Stimulated activated naive B cell treated with anti-CD40 and anti-IgM and Interleukin-4, amounts not matched to agents 10 μg/mL and 1 μg/mL and 100 μg/mL, for 72 hours (primary cell): ENCODE data around the gene TNS3.

Experiments
- ATAC-seq, 2 donors: fragments of 150-1000 bp; cut with Tn5 transposase; replicated peaks; 2 replicates each; pipeline ENCODE4 v1.10.0; 2021; ENCODE audit warnings: moderate library complexity in 1 of 2
- DNase-seq: peaks from one replicate; pipeline ENCODE4 v3.0.0; 2021
- H3K27ac Mint-ChIP-seq: one replicate; pipeline ENCODE4 v1.8.0; 2022; ENCODE audit warnings: mild to moderate bottlenecking, mixed read lengths
- H3K27me3 Mint-ChIP-seq, 2 donors: one replicate each; pipeline ENCODE4 v1.8.0; 2022; ENCODE audit warnings: mixed read lengths in 2 of 2
- H3K36me3 Mint-ChIP-seq, 2 donors: one replicate each; pipeline ENCODE4 v1.8.0; 2022; ENCODE audit warnings: mixed read lengths in 2 of 2, mild to moderate bottlenecking in 1 of 2
- H3K4me1 Mint-ChIP-seq, 2 donors: one replicate each; pipeline ENCODE4 v1.8.0; 2022; ENCODE audit warnings: mixed read lengths in 2 of 2, mild to moderate bottlenecking in 1 of 2
- H3K4me3 Mint-ChIP-seq, 2 donors: one replicate each; pipeline ENCODE4 v1.8.0; 2022; ENCODE audit warnings: mild to moderate bottlenecking in 2 of 2, mixed read lengths in 2 of 2, moderate library complexity in 1 of 2
- H3K9me3 Mint-ChIP-seq, 2 donors: one replicate each; pipeline ENCODE4 v1.8.0; 2022; ENCODE audit warnings: mixed read lengths in 2 of 2, mild to moderate bottlenecking in 1 of 2

TNS3 gene

DNA sequence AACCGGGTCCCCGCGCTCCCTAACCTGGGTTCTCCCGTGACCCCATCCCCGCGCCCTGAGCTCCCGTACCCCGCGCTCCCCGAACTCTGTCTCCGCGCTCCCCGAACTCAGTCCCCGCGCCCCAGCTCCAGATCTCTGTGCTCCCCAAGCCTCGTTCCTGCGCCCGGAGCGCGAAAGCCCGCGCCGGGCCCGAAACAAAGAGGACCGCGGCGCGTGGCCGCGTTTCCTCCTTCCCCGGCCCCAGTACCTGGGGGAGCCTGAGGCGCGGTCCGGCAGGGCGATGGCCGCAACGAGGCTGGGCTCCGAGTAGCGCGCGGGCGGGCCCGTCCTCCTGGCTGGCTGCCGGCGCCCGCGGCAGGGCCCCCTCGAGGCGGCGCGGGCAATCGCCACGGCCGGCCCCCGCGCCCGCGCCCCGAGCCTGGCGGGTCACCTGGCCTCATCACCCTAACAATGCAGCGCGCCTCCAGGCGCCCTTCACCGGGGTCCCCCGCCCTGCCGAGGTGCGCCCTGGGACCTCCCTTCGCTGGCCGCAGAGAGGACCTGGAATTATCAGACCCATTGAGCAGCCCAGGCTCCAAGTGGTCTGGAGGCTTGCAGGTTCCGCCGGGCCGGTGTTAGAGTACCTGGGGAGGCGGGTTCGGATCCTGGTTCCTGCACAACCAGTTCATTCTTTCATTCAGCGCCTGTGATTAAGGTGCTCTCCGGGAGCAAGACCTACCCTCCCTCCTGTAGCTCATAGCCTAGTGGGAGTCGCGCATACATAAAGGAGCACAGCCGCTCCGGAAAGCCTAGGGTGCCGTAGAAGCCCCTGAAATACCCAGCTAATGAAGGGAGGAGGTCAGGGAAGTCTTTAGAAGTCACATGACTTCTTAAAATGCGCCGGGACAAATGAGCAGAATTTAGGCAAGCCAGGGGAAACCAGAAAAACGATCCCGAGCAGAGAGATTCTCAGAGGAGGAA, at the start of gene TNS3:
TNS3 (minus strand) TSS at position 308 of the 960 bp plus-strand sequence. CDS start 142,475 bp downstream, outside the sequence.
- H3K4me3 Mint-ChIP-seq = peak within 1 kb of the TSS; percentile 94 to 99
- peak within 1 kb of the TSS; percentile 91 for H3K27ac Mint-ChIP-seq
- H3K9me3 Mint-ChIP-seq = peaks cover 3 to 5% of the 10 kb centered on the region in 2 donors
- H3K27me3 Mint-ChIP-seq = peaks cover 17 to 18% of the 10 kb centered on the region in 2 donors
- peaks cover 2 to 3% of the 10 kb centered on the region in 2 donors for H3K36me3 Mint-ChIP-seq
- ATAC-seq (peak; percentile 69 to 76), DNase-seq (peak; percentile 27)
- H3K4me1 Mint-ChIP-seq = peaks cover 39 to 64% of the 10 kb centered on the region in 2 donors

DNA sequence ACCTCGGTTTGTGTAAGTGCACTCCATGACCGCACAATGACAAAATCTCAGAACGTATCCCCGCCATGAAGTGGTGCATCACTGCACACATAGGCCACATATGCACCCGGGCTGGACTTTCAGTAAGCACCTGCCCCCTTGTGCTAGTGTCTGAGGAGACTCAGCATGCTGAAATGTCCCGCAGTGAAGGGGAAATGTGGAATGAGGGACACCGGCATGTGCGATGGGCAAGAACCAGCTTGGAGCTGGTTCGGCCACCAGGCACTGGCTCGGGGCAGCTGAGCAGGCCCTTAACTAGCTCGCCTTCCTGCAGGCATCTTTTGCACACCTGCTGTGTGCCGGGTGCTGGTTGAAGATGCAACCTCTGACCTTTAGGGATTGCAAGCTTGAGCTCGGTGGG, 49.8 kb upstream of the TNS3 start:
- ATAC-seq (no peak), DNase-seq (no peak)
- Mint-ChIP-seq H3K4me3 (no peak overlapping the region), H3K4me1 (peaks cover 30 to 69% of the 10 kb centered on the region in 2 donors), H3K36me3 (no peaks in the 10 kb centered on the region), H3K9me3 (peaks cover 0 to 1% of the 10 kb centered on the region in 2 donors), H3K27me3 (peaks cover 9 to 10% of the 10 kb centered on the region in 2 donors), H3K27ac (no peak overlapping the region)

- H3K36me3 Mint-ChIP-seq = no peaks in the 10 kb centered on the region
Measured at GRCh38 chr7:47627580-47628283, 45.8 kb upstream of the TNS3 start.

GRCh38 chr7:47625861-47626715, 44.2 kb upstream of the TNS3 start:
- no peaks in the 10 kb centered on the region for H3K36me3 Mint-ChIP-seq
- H3K9me3 Mint-ChIP-seq = no peaks in the 10 kb centered on the region

More at GRCh38 chr7:47627580-47628283, 45.8 kb upstream of the TNS3 start:
- DNase-seq (peak; percentile 21), ATAC-seq (peak; percentile 78 to 83)
- Mint-ChIP-seq H3K9me3 (no peaks in the 10 kb centered on the region), H3K4me3 (peak overlapping the region in 1 of 2 donors; percentile 31), H3K27ac (peak overlapping the region; percentile 20), H3K4me1 (peaks cover 51 to 78% of the 10 kb centered on the region in 2 donors), H3K27me3 (peaks cover 0 to 1% of the 10 kb centered on the region in 2 donors)

DNA sequence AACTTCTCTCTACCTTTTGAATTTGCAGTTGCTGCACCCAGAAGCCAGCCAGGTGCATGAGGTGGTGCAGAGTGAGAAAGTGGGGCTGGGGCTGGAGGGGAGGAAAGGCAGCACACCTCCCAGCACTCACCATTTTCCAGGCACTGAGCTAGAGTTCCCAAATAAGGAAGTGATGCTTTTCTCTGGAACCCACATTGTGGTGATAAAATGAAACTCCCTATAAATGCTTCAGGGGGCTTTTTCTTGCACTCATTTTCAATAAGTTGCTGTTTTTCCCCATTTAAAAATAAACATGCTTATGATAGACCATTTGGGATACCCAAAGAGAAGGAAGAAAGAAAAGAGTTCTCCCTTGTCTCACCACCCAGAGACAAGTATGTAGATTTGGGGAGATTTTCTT, 42.8 kb upstream of the TNS3 start:
- Mint-ChIP-seq H3K27me3 (peaks cover 0 to 8% of the 10 kb centered on the region in 2 donors), H3K4me3 (no peak overlapping the region), H3K4me1 (peaks cover 63 to 90% of the 10 kb centered on the region in 2 donors), H3K27ac (peak overlapping the region; percentile 31), H3K36me3 (no peaks in the 10 kb centered on the region), H3K9me3 (no peaks in the 10 kb centered on the region)
- DNase-seq (no peak), ATAC-seq (peak; percentile 41 to 56)

More at GRCh38 chr7:47625861-47626715, 44.2 kb upstream of the TNS3 start:
- Mint-ChIP-seq H3K27ac (no peak overlapping the region), H3K4me3 (no peak overlapping the region), H3K27me3 (peaks cover 0 to 8% of the 10 kb centered on the region in 2 donors), H3K4me1 (peaks cover 61 to 81% of the 10 kb centered on the region in 2 donors)
- ATAC-seq (no peak), DNase-seq (no peak)

GRCh38 chr7:47622946-47623640, 41.2 kb upstream of the TNS3 start:
- no peaks in the 10 kb centered on the region for H3K9me3 Mint-ChIP-seq
- H3K36me3 Mint-ChIP-seq = no peaks in the 10 kb centered on the region
- peaks cover 0 to 8% of the 10 kb centered on the region in 2 donors for H3K27me3 Mint-ChIP-seq
- H3K4me3 Mint-ChIP-seq = no peak overlapping the region
- ATAC-seq = no peak
- no peak for DNase-seq
- peak overlapping the region; percentile 38 for H3K27ac Mint-ChIP-seq
- peaks cover 57 to 77% of the 10 kb centered on the region in 2 donors for H3K4me1 Mint-ChIP-seq

- Mint-ChIP-seq H3K36me3 (no peaks in the 10 kb centered on the region), H3K27me3 (peaks cover 0 to 8% of the 10 kb centered on the region in 2 donors), H3K4me1 (peaks cover 53 to 72% of the 10 kb centered on the region in 2 donors), H3K9me3 (no peaks in the 10 kb centered on the region), H3K27ac (peak overlapping the region; percentile 75), H3K4me3 (no peak overlapping the region)
- no peak for ATAC-seq
- DNase-seq = no peak
Measured at GRCh38 chr7:47622586-47622945, 40.7 kb upstream of the TNS3 start.

DNA sequence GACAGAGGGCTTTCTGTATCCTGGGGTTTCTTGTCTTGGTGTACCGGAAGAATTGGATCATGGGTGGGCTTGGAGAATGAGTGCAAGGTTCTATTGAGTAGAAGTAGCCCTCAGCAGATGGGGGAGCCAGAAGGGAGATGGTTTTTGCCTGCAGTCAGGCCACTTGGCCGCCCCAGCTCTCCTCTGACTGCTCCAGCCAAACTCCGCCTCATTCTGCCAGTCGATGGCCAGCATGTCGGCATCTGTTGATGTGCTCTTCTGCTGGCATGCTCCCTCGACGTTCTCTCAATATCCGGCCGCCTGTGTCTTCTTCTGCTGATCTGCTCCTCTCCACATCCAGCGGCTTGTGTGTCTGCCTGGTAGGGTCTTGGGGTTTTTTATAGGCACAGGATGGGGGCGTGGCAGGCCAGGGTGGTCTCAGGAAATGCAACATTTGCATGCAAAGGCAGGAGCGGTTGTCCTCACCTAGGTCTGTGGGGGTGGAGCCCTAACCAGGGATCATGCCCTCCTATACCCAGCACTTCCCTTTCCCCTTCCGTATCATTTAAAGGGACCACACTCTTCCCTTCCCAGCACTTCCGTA, 40.2 kb upstream of the TNS3 start:
- no peak for ATAC-seq
- Mint-ChIP-seq H3K4me1 (peaks cover 48 to 67% of the 10 kb centered on the region in 2 donors), H3K27me3 (peaks cover 0 to 8% of the 10 kb centered on the region in 2 donors), H3K4me3 (peak overlapping the region in 1 of 2 donors; percentile 33), H3K27ac (peak overlapping the region; percentile 75), H3K36me3 (no peaks in the 10 kb centered on the region), H3K9me3 (no peaks in the 10 kb centered on the region)
- DNase-seq = no peak

- DNase-seq (no peak), ATAC-seq (no peak)
- Mint-ChIP-seq H3K9me3 (no peaks in the 10 kb centered on the region), H3K27ac (peak overlapping the region; percentile 47), H3K4me3 (no peak overlapping the region), H3K27me3 (peaks cover 0 to 8% of the 10 kb centered on the region in 2 donors), H3K4me1 (peaks cover 44 to 60% of the 10 kb centered on the region in 2 donors), H3K36me3 (no peaks in the 10 kb centered on the region)
Measured at GRCh38 chr7:47621347-47621746, 39.4 kb upstream of the TNS3 start.

- H3K9me3 Mint-ChIP-seq = no peaks in the 10 kb centered on the region
- H3K4me1 Mint-ChIP-seq = peaks cover 32 to 44% of the 10 kb centered on the region in 2 donors
- no peaks in the 10 kb centered on the region for H3K36me3 Mint-ChIP-seq
- no peak for DNase-seq
- no peak for ATAC-seq
- H3K4me3 Mint-ChIP-seq = no peak overlapping the region
- H3K27me3 Mint-ChIP-seq = peaks cover 0 to 8% of the 10 kb centered on the region in 2 donors
- no peak overlapping the region for H3K27ac Mint-ChIP-seq
Measured at GRCh38 chr7:47619806-47620205, 37.9 kb upstream of the TNS3 start.

- Mint-ChIP-seq H3K27me3 (peaks cover 0 to under 1% of the 10 kb centered on the region in 2 donors), H3K27ac (no peak overlapping the region), H3K4me1 (peaks cover 12 to 19% of the 10 kb centered on the region in 2 donors), H3K36me3 (no peaks in the 10 kb centered on the region), H3K9me3 (no peaks in the 10 kb centered on the region), H3K4me3 (no peak overlapping the region)
- ATAC-seq (no peak), DNase-seq (no peak)
Measured at GRCh38 chr7:47617131-47617530, 35.2 kb upstream of the TNS3 start.

- Mint-ChIP-seq H3K27me3 (no peaks in the 10 kb centered on the region), H3K4me1 (no peaks in the 10 kb centered on the region), H3K27ac (no peak overlapping the region), H3K36me3 (no peaks in the 10 kb centered on the region), H3K4me3 (no peak overlapping the region), H3K9me3 (no peaks in the 10 kb centered on the region)
- ATAC-seq = no peak
- DNase-seq = no peak
Measured at GRCh38 chr7:47614450-47614849, 32.5 kb upstream of the TNS3 start.

- Mint-ChIP-seq H3K9me3 (no peaks in the 10 kb centered on the region), H3K36me3 (no peaks in the 10 kb centered on the region), H3K27ac (no peak overlapping the region), H3K27me3 (no peaks in the 10 kb centered on the region), H3K4me1 (peaks cover 0 to 3% of the 10 kb centered on the region in 2 donors), H3K4me3 (no peak overlapping the region)
- DNase-seq (no peak), ATAC-seq (no peak)
Measured at GRCh38 chr7:47611045-47611511, 29.2 kb upstream of the TNS3 start.
